ENCODE measurements around the gene TNNI2.
"Not testable (repeated sequence)": the region's sequence is repeated elsewhere in the genome, so short reads cannot be mapped to it uniquely, and the experiment has no call there.

Gene TNNI2

GRCh38 chr11:1882265-1883238 is 43.8 kb downstream of the TNNI2 start:
- Histone ChIP-seq H3K36me3 (ENCODE audit: control insufficient read depth, insufficient read depth, low read length) (peaks cover 45% of the 10 kb centered on the region), H3K27me3 (replicated peaks; ENCODE audit: control insufficient read depth, insufficient read depth, low read length) (no peaks in the 10 kb centered on the region), H3K4me3 (replicated peaks; ENCODE audit: low read depth, low read length) (no peak overlapping the region)
- peak; percentile 66 for DNase-seq (ENCODE audit: extremely low read depth, insufficient read length)
- TF ChIP-seq CTCF (IDR thresholded peaks at IDR 0.05; ENCODE audit: insufficient read depth, low read length, poor library complexity, severe bottlenecking): peak; percentile 95

- TF ChIP-seq CTCF (IDR thresholded peaks at IDR 0.05; ENCODE audit: insufficient read depth, low read length, poor library complexity, severe bottlenecking): no peak
- Histone ChIP-seq H3K36me3 (ENCODE audit: control insufficient read depth, insufficient read depth, low read length) (peaks cover 54% of the 10 kb centered on the region), H3K27me3 (replicated peaks; ENCODE audit: control insufficient read depth, insufficient read depth, low read length) (no peaks in the 10 kb centered on the region), H3K4me3 (replicated peaks; ENCODE audit: low read depth, low read length) (no peak overlapping the region)
- DNase-seq (ENCODE audit: extremely low read depth, insufficient read length): no peak
These were observed 44.8 kb downstream of the TNNI2 start for GRCh38 chr11:1883346-1884302.

GRCh38 chr11:1884303-1884700 is 45.5 kb downstream of the TNNI2 start:
- no peaks in the 10 kb centered on the region for H3K27me3 ChIP-seq (replicated peaks; ENCODE audit: control insufficient read depth, insufficient read depth, low read length)
- H3K36me3 ChIP-seq (ENCODE audit: control insufficient read depth, insufficient read depth, low read length): peaks cover 57% of the 10 kb centered on the region
- no peak overlapping the region for H3K4me3 ChIP-seq (replicated peaks; ENCODE audit: low read depth, low read length)
- TF ChIP-seq CTCF (IDR thresholded peaks at IDR 0.05; ENCODE audit: insufficient read depth, low read length, poor library complexity, severe bottlenecking): no peak
- DNase-seq (ENCODE audit: extremely low read depth, insufficient read length): no peak

GRCh38 chr11:1886551-1886950 is 47.8 kb downstream of the TNNI2 start:
- DNase-seq (ENCODE audit: extremely low read depth, insufficient read length); H3K27me3 ChIP-seq (replicated peaks; ENCODE audit: control insufficient read depth, insufficient read depth, low read length); H3K4me3 ChIP-seq (replicated peaks; ENCODE audit: low read depth, low read length): not testable (repeated sequence)
- H3K36me3 ChIP-seq (ENCODE audit: control insufficient read depth, insufficient read depth, low read length): peaks cover 49% of the 10 kb centered on the region

- no peak overlapping the region for H3K4me3 ChIP-seq (replicated peaks; ENCODE audit: low read depth, low read length)
- peaks cover 47% of the 10 kb centered on the region for H3K36me3 ChIP-seq (ENCODE audit: control insufficient read depth, insufficient read depth, low read length)
- no peak for TF ChIP-seq CTCF (IDR thresholded peaks at IDR 0.05; ENCODE audit: insufficient read depth, low read length, poor library complexity, severe bottlenecking)
- no peaks in the 10 kb centered on the region for H3K27me3 ChIP-seq (replicated peaks; ENCODE audit: control insufficient read depth, insufficient read depth, low read length)
- no peak for DNase-seq (ENCODE audit: extremely low read depth, insufficient read length)
These were observed 48.9 kb downstream of the TNNI2 start for GRCh38 chr11:1887451-1888346.

All from GM06990 (cell line).